GM18868 (cell line): ENCODE results near the gene POLA1.
"Not testable (repeated sequence)": the region's sequence is repeated elsewhere in the genome, so short reads cannot be mapped to it uniquely, and the experiment has no call there.

ENCODE experiments used
- ATAC-seq: cut with Tn5 transposase; IDR thresholded peaks from one replicate; pipeline ENCODE4 v1.9.1; 2021; ENCODE audit warnings: mild to moderate bottlenecking, moderate library complexity; ENCODE audit not compliant: unreplicated experiment

Gene POLA1

DNA sequence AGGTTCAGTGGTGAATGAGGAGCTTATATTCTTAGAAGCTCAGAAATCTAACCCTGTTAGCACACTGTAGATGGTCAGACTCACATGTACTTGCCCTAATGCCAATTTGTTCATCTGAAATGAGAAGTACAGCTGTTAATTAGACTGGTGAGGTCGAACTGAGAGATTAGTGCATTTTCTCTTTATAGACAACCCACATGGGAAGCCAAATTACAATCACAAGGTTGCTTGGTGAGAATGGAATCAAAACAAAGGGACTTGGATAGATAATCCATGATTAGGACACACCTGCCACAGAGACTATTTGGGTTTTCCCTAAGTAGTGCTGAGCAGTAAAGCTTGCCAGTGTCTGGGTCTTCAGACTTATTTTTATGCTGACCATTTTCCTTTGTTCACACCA is 88.3 kb downstream of the POLA1 start:
- no peak for ATAC-seq

DNA sequence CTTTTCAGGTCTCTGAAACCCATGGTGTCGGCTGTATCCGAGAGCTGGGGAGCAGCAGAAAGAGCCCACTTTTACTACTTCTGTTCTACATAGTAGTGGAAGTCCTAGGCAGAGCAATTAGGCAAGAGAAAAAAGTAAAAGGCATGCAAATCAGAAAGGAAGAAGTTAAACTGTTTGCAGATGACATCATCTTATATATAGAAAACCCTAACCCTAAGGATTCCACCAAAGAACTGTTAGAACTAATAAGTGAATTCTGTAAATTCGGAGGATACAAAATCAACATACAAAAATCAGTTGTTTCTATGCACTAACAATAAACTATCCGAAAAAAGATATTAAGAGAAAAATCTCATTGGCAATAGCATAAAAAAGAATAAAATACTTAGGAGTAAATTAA is 95.3 kb downstream of the POLA1 start:
- no peak for ATAC-seq

- no peak for ATAC-seq
These were observed 96.4 kb downstream of the POLA1 start for GRCh38 chrX:24790166-24790565.

GRCh38 chrX:24796204-24796603 is 102.5 kb downstream of the POLA1 start:
- no peak for ATAC-seq

DNA sequence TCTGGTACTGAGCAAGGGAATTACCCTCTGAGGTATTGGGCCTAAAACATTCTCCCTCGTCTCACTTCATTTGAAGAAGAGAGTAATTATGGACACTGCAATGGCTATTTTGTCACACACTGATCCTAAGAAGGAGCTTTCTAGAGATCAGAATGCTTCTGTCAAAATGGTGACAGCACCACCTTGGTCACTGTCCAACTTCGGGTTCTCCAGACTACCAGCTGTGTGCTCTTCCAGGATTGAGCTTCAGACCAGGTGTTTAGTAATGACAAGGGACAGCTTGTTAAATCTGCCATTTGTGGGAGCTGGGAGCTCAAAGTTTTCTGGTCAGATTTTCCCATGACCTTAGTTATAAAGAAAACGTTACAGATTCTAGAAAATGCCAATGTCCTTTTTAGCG is 105.4 kb downstream of the POLA1 start:
- ATAC-seq: no peak

- no peak for ATAC-seq
These were observed 105.8 kb downstream of the POLA1 start for GRCh38 chrX:24799565-24799964.

DNA sequence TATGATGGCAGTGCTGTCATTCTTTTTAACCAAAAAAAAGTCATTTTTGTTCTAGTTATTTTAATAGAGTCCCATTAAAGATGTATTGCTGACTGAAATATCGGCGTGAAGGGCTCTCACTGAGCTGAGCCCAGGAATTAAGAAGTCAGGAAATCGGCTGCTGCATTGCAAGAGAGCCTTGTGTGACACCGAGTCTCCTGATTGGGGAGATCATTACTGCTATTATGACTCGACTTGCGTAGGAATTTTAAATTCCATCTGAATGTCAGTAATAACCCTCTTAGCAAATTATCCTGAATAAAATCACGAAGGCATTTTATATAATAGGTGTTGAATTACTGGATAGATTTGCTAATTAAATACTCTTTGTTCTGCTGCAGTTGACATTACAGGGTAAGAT is 111.5 kb downstream of the POLA1 start:
- ATAC-seq: no peak

- ATAC-seq: not testable (repeated sequence)
These were observed 126.1 kb downstream of the POLA1 start for GRCh38 chrX:24819807-24820206.

- no peak for ATAC-seq
These were observed 134.4 kb downstream of the POLA1 start for GRCh38 chrX:24828147-24828546.

- no peak for ATAC-seq
These were observed 134.9 kb downstream of the POLA1 start for GRCh38 chrX:24828600-24828999.

DNA sequence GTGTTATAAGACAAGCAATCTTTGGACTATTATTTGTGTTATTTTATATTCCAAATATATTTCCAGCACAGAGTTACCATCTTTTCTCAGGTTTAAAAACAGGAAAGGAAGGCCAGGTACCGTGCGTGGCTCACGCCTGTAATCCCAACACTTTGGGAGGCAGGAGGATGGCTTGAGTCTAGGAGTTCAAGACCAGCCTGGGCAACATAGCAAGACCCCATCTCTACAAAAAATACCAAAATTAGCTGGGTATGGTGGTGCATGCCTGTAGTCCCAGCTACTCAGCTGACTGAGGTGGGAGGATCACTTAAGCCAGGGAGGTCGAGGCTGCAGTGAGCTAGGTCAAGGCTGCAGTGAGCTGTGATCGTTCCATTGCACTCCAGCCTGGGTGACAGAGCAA is 140.0 kb downstream of the POLA1 start:
- ATAC-seq: no peak

GRCh38 chrX:24837966-24838365 is 144.2 kb downstream of the POLA1 start:
- no peak for ATAC-seq

- no peak for ATAC-seq
These were observed 144.9 kb downstream of the POLA1 start for GRCh38 chrX:24838629-24839028.

- no peak for ATAC-seq
These were observed 145.6 kb downstream of the POLA1 start for GRCh38 chrX:24839331-24839730.

- ATAC-seq: no peak
These were observed 148.8 kb downstream of the POLA1 start for GRCh38 chrX:24842486-24842885.

DNA sequence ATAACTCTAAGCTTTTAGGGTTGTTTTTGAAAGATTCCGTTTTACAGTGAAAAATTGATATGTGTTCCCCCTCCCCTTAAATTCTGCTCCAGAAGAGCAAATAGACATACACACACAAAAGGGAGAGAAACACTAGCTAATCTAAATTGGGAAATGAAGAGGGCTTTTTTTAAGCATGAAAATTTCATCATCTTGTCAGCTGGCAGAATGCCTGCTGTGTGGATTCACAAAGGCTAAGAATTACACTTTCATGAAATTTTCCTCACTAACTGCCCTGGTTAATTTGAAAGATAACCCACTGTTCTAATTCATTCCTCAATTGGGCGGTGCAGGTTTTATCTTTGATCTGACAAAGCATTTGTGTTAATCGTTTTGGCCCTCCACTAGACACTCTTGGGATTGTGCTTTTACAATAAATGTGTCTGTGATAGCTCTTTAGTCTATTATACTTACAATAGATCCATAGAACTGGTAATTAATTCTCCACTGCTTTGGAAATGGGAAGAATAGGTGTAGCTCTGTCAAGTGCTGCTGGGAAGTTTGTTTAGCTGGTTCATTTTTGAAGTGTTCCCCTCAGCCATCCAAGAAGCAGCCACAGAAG is 152.9 kb downstream of the POLA1 start:
- ATAC-seq: no peak

DNA sequence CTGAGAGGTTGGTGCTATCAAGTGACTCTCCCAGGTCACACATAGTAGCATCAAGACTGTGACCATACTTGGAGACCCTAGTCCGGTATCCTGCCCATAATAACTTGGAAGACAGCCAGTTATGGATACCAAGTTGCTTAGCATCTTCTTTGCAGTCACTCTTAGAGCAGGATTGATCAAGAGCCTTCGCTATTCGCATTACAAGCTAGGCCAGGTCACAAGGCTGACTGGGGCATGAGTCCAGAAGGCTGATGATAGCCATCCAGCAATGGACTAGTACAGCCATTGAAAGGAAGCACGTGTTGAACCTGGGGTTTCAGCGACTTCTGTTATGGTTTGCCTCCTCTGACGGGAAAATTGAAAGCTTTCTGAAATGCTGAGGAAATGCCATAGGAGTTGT is 157.6 kb downstream of the POLA1 start:
- ATAC-seq: no peak

DNA sequence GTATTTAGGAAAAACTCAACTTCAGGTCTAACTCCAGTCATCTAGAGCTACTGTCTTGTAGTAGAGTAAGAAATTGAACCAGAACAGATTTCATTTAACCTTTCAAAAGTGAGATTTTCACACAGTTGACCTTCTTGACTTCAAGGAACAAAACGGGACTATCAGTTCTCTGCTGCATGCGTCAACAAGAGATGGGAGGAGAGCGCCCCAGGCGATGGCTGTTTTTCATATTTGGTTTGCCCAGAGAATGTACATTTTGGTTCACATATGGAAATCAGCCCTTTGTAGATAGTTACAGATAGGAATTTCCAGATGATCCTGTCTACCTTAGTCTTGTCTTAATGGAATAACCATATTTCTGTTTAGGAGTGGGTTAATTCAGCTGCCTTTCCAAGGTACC is 158.1 kb downstream of the POLA1 start:
- ATAC-seq: no peak

- no peak for ATAC-seq
These were observed 164.5 kb downstream of the POLA1 start for GRCh38 chrX:24858004-24858746.

GRCh38 chrX:24859211-24859841 is 165.6 kb downstream of the POLA1 start:
- ATAC-seq: no peak

DNA sequence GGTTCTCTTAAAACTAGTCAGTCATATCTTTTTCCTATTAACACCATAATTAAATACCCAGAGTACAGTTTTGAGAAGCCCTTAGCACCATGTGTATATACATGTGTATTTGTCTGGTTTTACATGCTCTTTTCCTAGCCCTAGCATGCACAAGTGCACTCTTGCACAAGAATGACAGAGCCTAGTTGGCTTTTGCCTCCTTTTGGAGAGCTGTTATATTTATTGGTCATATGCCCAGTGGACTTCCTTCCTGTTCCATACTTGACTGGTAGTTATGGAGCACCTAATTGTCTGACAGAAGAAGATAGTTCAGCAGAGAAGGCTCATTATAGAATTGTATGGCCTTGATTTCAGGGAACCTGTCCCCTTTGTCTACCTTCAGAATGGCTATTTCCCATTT is 166.4 kb downstream of the POLA1 start:
- ATAC-seq: no peak

- ATAC-seq: no peak
These were observed 168.6 kb downstream of the POLA1 start for GRCh38 chrX:24862343-24862742.
